Effector CD8-positive, alpha-beta T cell (primary cell): Measurements from ENCODE around the gene PEX5L.

ENCODE experiments used
- DNase-seq: peaks from one replicate; lab custom pipeline; 2025; lab: John Stamatoyannopoulos, UW

Gene PEX5L

DNA sequence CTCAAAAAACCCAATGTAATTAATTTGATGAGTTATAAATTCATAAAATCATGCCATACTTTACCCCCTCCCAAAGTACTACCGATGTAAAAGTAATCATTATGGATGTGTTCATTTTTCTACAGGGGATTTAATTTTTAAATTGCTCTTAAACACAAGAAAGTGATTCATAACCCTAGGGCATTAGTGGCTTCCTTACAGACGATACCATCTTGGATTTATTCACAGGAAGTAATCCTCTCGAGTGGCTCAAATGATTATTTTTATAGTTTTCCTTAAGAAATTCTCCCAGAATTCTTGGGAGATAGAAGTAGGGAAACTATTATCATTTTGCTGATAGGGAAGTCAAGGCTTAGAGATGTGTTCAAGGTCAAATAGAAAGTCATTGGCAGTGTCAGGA, 80.9 kb downstream of the PEX5L start:
- no peak for DNase-seq

GRCh38 chr3:179955286-179955685, 81.5 kb downstream of the PEX5L start:
- DNase-seq = no peak

- DNase-seq = no peak
Measured at GRCh38 chr3:179953993-179954870, 82.5 kb downstream of the PEX5L start.

GRCh38 chr3:179950840-179951239, 85.9 kb downstream of the PEX5L start:
- DNase-seq = no peak

DNA sequence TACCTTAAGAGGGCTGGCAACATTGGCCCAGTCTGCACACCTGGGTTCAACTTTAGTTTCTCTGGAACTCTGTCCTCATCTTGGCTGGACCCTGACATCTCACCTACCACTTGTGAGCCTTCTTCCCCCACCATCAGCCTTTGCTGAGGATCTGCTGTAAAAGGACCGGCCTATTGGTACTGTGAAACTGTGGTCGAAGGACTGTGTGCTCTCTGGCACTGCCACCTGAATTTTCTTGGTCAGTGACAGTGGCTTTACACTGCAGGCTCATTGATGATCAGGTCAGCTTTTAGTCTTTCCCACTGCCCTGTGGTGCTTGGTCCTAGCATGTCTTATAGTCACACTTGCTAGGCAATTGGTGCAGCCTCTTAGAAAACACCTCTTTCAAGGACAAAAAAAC, 86.9 kb downstream of the PEX5L start:
- no peak for DNase-seq

- no peak for DNase-seq
Measured at GRCh38 chr3:179949412-179949811, 87.3 kb downstream of the PEX5L start.

DNA sequence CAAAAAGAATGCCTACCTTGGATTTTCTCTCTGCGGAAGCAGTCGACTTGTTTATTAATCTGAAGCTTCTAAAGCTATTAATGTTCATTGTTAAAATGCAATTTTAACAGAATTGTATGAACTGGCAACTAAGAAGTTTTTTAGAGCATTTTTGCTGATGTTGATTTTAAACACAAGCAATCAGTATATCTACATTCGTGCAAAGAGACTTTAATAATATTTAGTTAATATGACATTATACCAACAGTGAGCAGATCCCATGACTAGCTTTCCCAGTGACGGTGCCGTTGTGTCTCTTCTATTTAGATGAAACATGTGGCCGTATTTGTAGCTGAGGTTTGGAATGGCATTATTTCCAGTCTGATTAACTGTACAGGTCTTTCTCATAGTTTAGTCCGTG, 88.0 kb downstream of the PEX5L start:
- no peak for DNase-seq

- no peak for DNase-seq
Measured at GRCh38 chr3:179945569-179945968, 91.2 kb downstream of the PEX5L start.

DNA sequence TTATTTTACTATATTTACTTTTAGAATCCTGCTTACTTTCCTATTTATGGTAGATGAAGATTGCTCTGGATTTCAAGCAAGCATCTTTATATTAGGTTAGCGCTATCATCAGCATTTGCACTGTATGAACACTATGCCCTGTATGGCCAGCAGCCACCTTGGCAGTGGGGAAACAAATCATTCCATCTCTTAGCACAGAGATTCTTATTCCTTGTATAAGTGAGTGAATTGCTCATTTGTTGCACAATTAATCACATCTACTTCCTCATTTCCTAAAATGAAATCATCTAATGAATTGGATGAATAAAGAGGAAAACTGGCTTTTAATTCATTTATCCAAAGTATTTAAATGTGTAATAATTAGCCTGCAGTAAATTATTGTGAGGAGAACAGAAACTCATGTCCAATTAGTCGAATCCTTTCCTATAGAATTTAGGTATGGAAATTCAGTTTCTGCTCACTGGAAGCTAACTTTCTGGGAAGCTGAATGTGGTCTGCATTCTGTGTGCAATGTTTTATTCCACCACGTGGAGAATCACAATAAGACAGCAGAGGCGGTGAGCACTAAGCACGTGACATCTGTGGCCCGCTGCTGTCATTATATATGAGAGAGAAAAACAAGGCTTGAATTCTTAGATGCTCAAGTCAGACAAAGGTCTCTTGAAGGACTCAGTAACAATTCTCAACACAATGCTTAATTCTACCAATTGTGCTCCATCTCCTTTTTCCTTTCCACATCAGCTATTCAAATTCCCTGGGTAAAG, 93.4 kb downstream of the PEX5L start:
- DNase-seq = no peak

DNA sequence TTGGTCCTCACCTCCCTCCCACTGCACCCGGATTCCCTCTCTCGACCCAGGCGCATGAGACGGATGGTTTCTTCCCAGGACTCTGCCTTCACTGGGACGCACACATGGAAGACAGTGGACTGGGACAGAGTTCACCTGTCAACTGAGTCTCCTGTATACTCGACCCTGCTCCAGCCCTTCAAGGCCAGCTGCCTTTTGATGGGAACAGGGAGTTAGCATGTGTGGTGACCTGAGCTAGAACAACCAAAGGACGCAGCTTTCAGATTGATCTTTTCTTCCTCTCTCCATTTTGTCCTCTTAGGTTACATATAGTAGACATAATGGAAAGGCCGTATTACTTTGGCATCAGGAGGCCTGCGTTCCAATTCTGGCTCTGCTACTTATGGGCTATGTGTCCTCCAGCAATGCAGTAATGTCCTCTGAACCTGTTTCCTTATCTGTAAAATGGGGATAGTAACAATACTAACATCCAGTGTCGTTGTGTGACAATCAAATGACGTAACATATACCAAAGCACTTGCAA, 94.1 kb downstream of the PEX5L start:
- no peak for DNase-seq

DNA sequence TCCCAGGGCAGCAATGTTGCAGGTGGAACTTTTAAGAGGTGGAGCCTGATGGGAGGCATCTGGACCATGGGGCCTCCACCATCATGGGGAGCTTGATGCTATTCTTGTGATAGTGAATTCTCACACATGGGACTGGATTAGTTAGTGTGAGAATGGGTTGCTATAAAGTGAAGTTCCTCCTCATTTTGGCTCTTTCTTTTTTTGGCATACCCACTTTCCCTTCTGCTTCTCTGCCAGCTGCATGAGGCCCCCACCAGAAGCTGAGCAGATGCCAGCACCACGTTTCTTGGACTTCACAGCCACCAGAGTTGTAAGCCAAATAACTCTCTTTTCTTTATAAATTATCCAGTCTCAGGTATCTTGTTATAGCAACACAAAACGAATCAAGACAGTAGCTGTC, 101.0 kb downstream of the PEX5L start:
- no peak for DNase-seq

DNA sequence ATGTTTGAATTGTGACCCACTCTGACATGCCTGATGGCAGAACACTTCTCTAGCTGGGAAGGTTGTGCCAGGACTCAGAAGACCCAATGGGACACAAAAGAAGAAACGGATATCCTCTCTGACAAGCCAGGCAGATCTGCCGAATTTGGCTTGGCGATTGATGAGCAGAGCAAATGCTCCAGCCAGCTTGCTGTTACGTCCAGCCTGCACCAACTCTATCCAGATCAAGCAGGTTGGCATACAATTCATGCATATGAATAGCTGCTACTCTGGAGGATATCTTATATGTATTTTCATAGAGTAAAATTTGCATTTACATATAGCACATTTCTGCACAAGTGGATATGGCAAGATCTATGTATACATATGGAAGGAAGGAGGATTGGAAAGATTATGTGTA, 102.8 kb downstream of the PEX5L start:
- DNase-seq = no peak

GRCh38 chr3:179933080-179933479, 103.7 kb downstream of the PEX5L start:
- DNase-seq = no peak

GRCh38 chr3:179932674-179933073, 104.1 kb downstream of the PEX5L start:
- no peak for DNase-seq

DNA sequence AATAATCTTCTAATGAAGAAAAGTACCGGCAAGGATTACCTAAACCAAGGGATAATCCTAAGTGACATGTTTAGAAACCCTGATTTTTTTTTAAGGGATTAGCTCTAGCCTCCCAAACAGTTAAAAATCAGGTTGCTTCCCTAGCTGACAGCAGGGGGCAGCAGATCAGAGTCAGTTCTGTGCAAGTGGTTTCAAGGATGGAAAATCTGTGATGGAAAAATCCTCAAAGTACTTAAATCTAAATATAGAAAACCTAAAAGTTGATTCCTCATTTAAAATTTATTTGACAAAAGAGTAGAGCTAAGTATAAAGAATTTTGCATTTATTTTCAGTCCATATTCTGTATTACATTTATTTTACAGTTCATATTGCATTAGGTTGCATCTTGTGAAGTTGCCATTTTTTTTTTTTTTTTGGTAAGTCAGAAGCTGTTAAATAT, 107.6 kb downstream of the PEX5L start:
- DNase-seq = no peak

GRCh38 chr3:179927191-179927590, 109.5 kb downstream of the PEX5L start:
- DNase-seq = no peak

DNA sequence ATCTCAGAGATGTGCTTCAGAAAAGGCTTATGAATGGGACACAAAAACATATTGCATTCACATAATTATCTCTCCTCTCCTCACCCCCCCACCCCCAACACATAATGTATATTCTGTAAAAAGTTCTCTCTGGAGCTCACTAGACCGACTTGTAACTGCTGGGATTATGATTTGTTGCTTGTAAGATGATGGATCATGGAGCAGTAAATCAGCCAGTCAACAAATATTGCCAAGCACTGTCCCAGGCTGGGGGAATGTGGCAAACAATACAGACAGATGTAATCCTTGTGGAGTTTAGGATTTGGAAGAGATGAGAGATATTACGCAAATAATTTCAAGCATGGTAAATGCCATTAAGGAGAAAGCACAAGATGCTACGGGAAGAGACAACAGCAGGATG, 114.8 kb downstream of the PEX5L start:
- DNase-seq = no peak

GRCh38 chr3:179921500-179921899, 115.2 kb downstream of the PEX5L start:
- no peak for DNase-seq

DNA sequence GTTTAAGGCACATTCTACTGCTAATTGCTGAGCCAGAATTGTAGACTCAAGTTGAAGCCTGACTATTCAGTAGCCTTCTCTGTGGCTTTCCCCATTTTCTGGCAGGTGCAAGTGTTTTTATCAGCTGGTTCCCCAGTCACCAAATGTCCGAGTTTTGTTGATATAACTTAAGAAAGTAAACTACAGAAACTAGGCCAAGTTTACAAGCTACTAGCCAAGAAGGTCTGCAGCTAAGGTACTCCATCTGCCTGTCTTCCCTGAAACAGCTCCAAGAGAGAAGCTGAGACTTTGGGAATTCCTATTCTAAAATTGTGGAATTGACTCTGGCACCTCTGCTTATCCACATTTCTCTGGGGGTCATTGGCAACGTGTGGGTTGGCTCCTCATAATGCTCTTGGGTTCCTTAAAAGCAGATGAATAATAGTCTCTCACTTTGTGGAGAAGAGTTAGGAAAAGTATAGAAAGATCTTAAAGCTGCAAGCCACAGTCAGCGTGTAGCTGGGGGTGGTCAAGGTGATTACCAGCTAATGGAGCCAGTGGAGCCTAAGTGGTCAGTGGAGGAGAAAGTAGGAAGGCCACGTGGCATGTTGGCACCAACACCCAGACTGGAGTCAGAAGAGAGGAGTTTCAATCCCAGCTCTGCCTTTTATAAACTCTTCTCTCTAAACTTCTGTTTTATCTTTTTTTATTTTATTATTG, 128.8 kb downstream of the PEX5L start:
- DNase-seq = no peak

- no peak for DNase-seq
Measured at GRCh38 chr3:179902061-179902460, 134.7 kb downstream of the PEX5L start.

DNA sequence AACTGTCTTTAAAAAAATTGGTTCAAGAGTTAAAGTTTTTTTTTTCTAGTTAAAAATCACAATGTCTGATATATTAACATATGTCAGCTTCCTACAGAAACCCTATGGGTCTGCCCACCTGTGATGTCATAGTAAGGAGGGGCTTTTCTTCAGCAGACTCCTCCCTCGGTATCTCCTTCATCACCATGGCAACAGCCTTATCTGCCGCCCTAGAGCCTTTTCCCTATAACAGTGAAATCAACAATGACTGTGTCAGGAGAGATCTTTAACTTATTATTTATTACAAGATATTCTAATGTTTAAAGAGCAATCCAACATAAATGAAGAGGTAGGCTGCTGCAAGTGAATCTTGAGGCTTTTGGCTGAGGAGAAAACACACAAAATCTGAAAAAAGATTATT, 138.7 kb downstream of the PEX5L start:
- DNase-seq = no peak

DNA sequence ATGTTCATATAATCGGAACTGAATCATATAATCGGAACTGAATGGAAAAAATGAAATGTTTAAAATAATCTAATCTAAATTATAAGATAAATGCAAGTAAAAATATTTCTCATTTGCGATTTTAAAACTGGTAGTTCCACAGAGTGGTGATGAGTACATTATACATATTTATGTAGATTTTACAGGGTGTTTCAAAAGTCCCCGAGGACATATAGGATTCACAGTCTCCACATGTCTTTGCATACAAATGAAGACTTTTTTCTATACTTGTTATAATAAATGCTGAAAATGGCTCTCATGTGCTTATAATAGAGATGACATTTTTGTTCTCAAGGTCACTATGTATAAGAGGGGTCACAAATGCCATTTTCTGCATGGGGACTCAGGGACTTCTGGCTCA, 139.5 kb downstream of the PEX5L start:
- DNase-seq = no peak
